ENCODE data around the gene CUBN.

DNA sequence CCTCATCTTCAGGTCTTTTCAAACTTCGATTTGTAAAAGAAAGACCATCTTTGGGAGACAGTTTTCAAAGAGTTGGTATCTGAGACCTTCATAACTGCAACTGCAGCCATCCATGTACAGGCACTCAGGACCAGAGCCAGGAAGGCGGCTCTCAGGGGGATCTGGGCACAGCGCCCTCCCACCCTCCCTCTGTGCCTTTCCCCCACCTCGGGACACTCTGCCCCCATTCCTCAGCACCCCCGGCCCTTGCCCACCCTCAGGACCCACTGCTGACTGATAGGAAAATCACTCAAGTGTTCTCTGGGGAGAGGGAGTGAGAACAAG lies 143.6 kb downstream of the CUBN start:
- TF ChIP-seq CTCF (IDR thresholded peaks at IDR 0.05; ENCODE audit: insufficient read depth, low read depth, low read length) (no peak), EZH2 (IDR thresholded peaks at IDR 0.05; ENCODE audit: insufficient read depth, low read length) (no peak)

Data from astrocyte (in vitro differentiated cells and primary cell).